ENCODE results near the gene CD300LD. TPM values are rescaled to one million over a fixed set of nuclear protein-coding genes. Genes with fewer than 3 reads are reported as not detected.

The CD300LD gene
- total RNA-seq, 1 experiment from 2014 or later, result not detected

- BruUV-seq (replicated peaks), result no TSS peak
- peaks cover 100% of the 10 kb centered on the region for H3K27me3 ChIP-seq (ENCODE audit: insufficient read depth, low read depth)
- intact Hi-C loops (cut with micrococcal nuclease; ENCODE audit: unreplicated experiment), result no loop called here
Observed at GRCh38 chr17:74550602-74551001, 41.5 kb downstream of the CD300LD start.

GRCh38 chr17:74549343-74549742 is 42.7 kb downstream of the CD300LD start:
- Histone ChIP-seq H3K36me3 (ENCODE audit: low read depth) (no peaks in the 10 kb centered on the region), H3K4me1 (replicated peaks; ENCODE audit: insufficient read depth) (no peaks in the 10 kb centered on the region), H3K9me3 (ENCODE audit: insufficient read depth, low read depth) (no peaks in the 10 kb centered on the region), H3K79me2 (ENCODE audit: low read depth) (no peaks in the 10 kb centered on the region), H2AFZ (no peak overlapping the region), H3F3A (ENCODE audit: insufficient read depth, low read depth) (no peaks in the 10 kb centered on the region), H3K9me2 (ENCODE audit: insufficient read depth) (no peaks in the 10 kb centered on the region), H4K20me1 (ENCODE audit: insufficient read depth) (no peaks in the 10 kb centered on the region), H3K4me2 (no peak overlapping the region), H3K4me3 (no peak overlapping the region), H3K27ac (no peak overlapping the region), H3K27me3 (ENCODE audit: insufficient read depth, low read depth) (peaks cover 100% of the 10 kb centered on the region)
- POLR2A ChIA-PET (ENCODE audit: unreplicated experiment), result no interaction called here
- no peak for DNase-seq
- TF ChIP-seq EZH2 (IDR thresholded peaks at IDR 0.05; ENCODE audit: low read depth), result no peak
- TF ChIP-seq, protein P1, sequence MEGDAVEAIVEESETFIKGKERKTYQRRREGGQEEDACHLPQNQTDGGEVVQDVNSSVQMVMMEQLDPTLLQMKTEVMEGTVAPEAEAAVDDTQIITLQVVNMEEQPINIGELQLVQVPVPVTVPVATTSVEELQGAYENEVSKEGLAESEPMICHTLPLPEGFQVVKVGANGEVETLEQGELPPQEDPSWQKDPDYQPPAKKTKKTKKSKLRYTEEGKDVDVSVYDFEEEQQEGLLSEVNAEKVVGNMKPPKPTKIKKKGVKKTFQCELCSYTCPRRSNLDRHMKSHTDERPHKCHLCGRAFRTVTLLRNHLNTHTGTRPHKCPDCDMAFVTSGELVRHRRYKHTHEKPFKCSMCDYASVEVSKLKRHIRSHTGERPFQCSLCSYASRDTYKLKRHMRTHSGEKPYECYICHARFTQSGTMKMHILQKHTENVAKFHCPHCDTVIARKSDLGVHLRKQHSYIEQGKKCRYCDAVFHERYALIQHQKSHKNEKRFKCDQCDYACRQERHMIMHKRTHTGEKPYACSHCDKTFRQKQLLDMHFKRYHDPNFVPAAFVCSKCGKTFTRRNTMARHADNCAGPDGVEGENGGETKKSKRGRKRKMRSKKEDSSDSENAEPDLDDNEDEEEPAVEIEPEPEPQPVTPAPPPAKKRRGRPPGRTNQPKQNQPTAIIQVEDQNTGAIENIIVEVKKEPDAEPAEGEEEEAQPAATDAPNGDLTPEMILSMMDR (conservative IDR thresholded peaks at IDR 0.05), result no peak
- CTCF ChIA-PET, result no interaction called here
- intact Hi-C loops (cut with micrococcal nuclease; ENCODE audit: unreplicated experiment), result no loop called here
- no TSS peak for BruUV-seq (replicated peaks)

More at GRCh38 chr17:74550602-74551001, 41.5 kb downstream of the CD300LD start:
- Histone ChIP-seq H4K20me1 (ENCODE audit: insufficient read depth) (no peaks in the 10 kb centered on the region), H3F3A (ENCODE audit: insufficient read depth, low read depth) (no peaks in the 10 kb centered on the region), H3K9me3 (ENCODE audit: insufficient read depth, low read depth) (no peaks in the 10 kb centered on the region), H3K4me3 (no peak overlapping the region), H3K4me2 (no peak overlapping the region), H3K4me1 (replicated peaks; ENCODE audit: insufficient read depth) (no peaks in the 10 kb centered on the region), H3K27ac (no peak overlapping the region), H3K9me2 (ENCODE audit: insufficient read depth) (no peaks in the 10 kb centered on the region), H2AFZ (no peak overlapping the region), H3K36me3 (ENCODE audit: low read depth) (no peaks in the 10 kb centered on the region), H3K79me2 (ENCODE audit: low read depth) (no peaks in the 10 kb centered on the region)
- no peak for DNase-seq
- TF ChIP-seq, protein P1 (conservative IDR thresholded peaks at IDR 0.05), result no peak
- no peak for TF ChIP-seq EZH2 (IDR thresholded peaks at IDR 0.05; ENCODE audit: low read depth)
- ChIA-PET POLR2A (ENCODE audit: unreplicated experiment) (no interaction called here), CTCF (no interaction called here)

- no peaks in the 10 kb centered on the region for H3K9me2 ChIP-seq (ENCODE audit: insufficient read depth)
- no peaks in the 10 kb centered on the region for H3K36me3 ChIP-seq (ENCODE audit: low read depth)
- intact Hi-C loops (cut with micrococcal nuclease; ENCODE audit: unreplicated experiment), result no loop called here
- no peak overlapping the region for H3K4me2 ChIP-seq
- POLR2A ChIA-PET (ENCODE audit: unreplicated experiment), result no interaction called here
- CTCF ChIA-PET, result no interaction called here
- H3K4me1 ChIP-seq (replicated peaks; ENCODE audit: insufficient read depth), result no peaks in the 10 kb centered on the region
- H3K4me3 ChIP-seq, result no peak overlapping the region
- BruUV-seq (replicated peaks), result no TSS peak
- DNase-seq, result no peak
- H3K27ac ChIP-seq, result no peak overlapping the region
- H2AFZ ChIP-seq, result no peak overlapping the region
- H3F3A ChIP-seq (ENCODE audit: insufficient read depth, low read depth), result no peaks in the 10 kb centered on the region
- no peaks in the 10 kb centered on the region for H3K79me2 ChIP-seq (ENCODE audit: low read depth)
- H4K20me1 ChIP-seq (ENCODE audit: insufficient read depth), result no peaks in the 10 kb centered on the region
- no peaks in the 10 kb centered on the region for H3K9me3 ChIP-seq (ENCODE audit: insufficient read depth, low read depth)
- H3K27me3 ChIP-seq (ENCODE audit: insufficient read depth, low read depth), result peaks cover 100% of the 10 kb centered on the region
- TF ChIP-seq, protein P1 (conservative IDR thresholded peaks at IDR 0.05), result no peak
- TF ChIP-seq EZH2 (IDR thresholded peaks at IDR 0.05; ENCODE audit: low read depth), result no peak
Observed at GRCh38 chr17:74547736-74548135, 44.3 kb downstream of the CD300LD start.
